Measurements from ENCODE around the gene NGEF. TPM values are rescaled to one million over a fixed set of nuclear protein-coding genes. Genes with fewer than 3 reads are reported as not detected.
A peak's percentile ranks its signal among the peaks of the same experiment; 100 is the strongest.

Gene NGEF
- total RNA-seq, 1 experiment from 2014 or later = 71.3 TPM

- Histone ChIP-seq H3K36me3 (ENCODE audit: low read depth, low read length) (peaks cover 29% of the 10 kb centered on the region), H3K4me3 (ENCODE audit: low read length) (no peak overlapping the region), H3K27ac (ENCODE audit: low read length) (no peak overlapping the region), H3K27me3 (ENCODE audit: low read length) (no peaks in the 10 kb centered on the region), H3K4me2 (ENCODE audit: low read length) (no peak overlapping the region), H3K9me2 (replicated peaks; ENCODE audit: low read length) (no peaks in the 10 kb centered on the region), H3F3A (ENCODE audit: low read length, unreplicated experiment) (no peaks in the 10 kb centered on the region), H4K20me1 (ENCODE audit: low read length) (no peaks in the 10 kb centered on the region), H3K79me2 (ENCODE audit: low read length) (no peaks in the 10 kb centered on the region), H2AFZ (ENCODE audit: low read length) (no peak overlapping the region), H3K4me1 (ENCODE audit: insufficient read depth, low read length) (peaks cover 6% of the 10 kb centered on the region), H3K9ac (ENCODE audit: low read length) (no peak overlapping the region), H3K9me3 (ENCODE audit: low read length) (no peaks in the 10 kb centered on the region)
- ChIA-PET POLR2A (ENCODE audit: unreplicated experiment) (no interaction called here), CTCF (no interaction called here)
- BruUV-seq (replicated peaks) = no TSS peak
- ATAC-seq = no peak
- intact Hi-C loops (cut with micrococcal nuclease) = no loop called here
- no peak for DNase-seq
- TF ChIP-seq EZH2 (IDR thresholded peaks at IDR 0.05; ENCODE audit: low read length, unreplicated experiment) (no peak), CTCF (conservative IDR thresholded peaks at IDR 0.05; ENCODE audit: low read depth, low read length) (no peak), EZH2phosphoT487 (IDR thresholded peaks at IDR 0.05; ENCODE audit: borderline replicate concordance, low read length) (no peak)
Measured at GRCh38 chr2:232861353-232861752, 151.7 kb downstream of the NGEF start.

DNA sequence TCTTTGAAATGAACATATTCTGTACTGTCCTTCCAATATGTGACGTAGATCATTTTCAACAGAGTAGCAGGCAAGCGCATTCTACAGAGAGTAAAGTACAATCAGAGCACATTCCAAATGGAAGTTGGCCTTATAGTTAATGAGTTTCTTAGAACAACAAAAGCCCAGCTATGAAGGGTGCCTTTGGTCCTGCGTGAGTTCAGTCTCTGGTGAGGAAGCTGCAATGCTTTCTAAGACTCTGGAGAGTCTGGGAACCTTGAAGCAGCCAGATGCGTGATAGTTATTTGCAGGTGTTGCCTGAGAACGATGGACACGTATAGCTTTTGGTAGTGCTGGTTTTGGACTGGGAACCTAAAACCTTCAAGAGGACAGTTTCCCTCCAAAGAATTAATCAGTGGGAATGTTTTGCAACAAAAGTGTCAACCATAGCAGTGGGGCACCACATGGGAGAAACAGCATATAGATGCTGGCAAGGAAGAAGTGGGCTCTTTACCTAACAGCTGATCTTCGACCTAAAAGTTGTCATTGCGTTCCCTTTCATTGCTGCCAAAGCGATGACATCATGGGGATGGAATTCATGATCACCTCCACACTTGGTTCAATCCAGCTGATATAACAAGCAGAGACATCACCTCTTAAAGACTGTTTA lies 152.3 kb downstream of the NGEF start:
- Histone ChIP-seq H3K9me2 (replicated peaks; ENCODE audit: low read length) (no peaks in the 10 kb centered on the region), H3K36me3 (ENCODE audit: low read depth, low read length) (peaks cover 31% of the 10 kb centered on the region), H2AFZ (ENCODE audit: low read length) (no peak overlapping the region), H3K9me3 (ENCODE audit: low read length) (no peaks in the 10 kb centered on the region), H3K27ac (ENCODE audit: low read length) (no peak overlapping the region), H3K4me2 (ENCODE audit: low read length) (no peak overlapping the region), H3K9ac (ENCODE audit: low read length) (no peak overlapping the region), H4K20me1 (ENCODE audit: low read length) (no peaks in the 10 kb centered on the region), H3K4me1 (ENCODE audit: insufficient read depth, low read length) (peaks cover 11% of the 10 kb centered on the region), H3K27me3 (ENCODE audit: low read length) (no peaks in the 10 kb centered on the region), H3K79me2 (ENCODE audit: low read length) (no peaks in the 10 kb centered on the region), H3F3A (ENCODE audit: low read length, unreplicated experiment) (no peaks in the 10 kb centered on the region), H3K4me3 (ENCODE audit: low read length) (no peak overlapping the region)
- CTCF ChIA-PET = no interaction called here
- ATAC-seq (no peak), DNase-seq (peak; percentile 25)
- TF ChIP-seq CTCF (conservative IDR thresholded peaks at IDR 0.05; ENCODE audit: low read depth, low read length) (no peak), EZH2 (IDR thresholded peaks at IDR 0.05; ENCODE audit: low read length, unreplicated experiment) (no peak), EZH2phosphoT487 (IDR thresholded peaks at IDR 0.05; ENCODE audit: borderline replicate concordance, low read length) (no peak)
- POLR2A ChIA-PET (ENCODE audit: unreplicated experiment) = no interaction called here
- no TSS peak for BruUV-seq (replicated peaks)
- intact Hi-C loops (cut with micrococcal nuclease) = no loop called here

- Histone ChIP-seq H3K36me3 (ENCODE audit: low read depth, low read length) (peaks cover 38% of the 10 kb centered on the region), H3K9me3 (ENCODE audit: low read length) (no peaks in the 10 kb centered on the region), H4K20me1 (ENCODE audit: low read length) (no peaks in the 10 kb centered on the region), H3K27me3 (ENCODE audit: low read length) (no peaks in the 10 kb centered on the region), H2AFZ (ENCODE audit: low read length) (no peak overlapping the region), H3F3A (ENCODE audit: low read length, unreplicated experiment) (no peaks in the 10 kb centered on the region), H3K27ac (ENCODE audit: low read length) (no peak overlapping the region), H3K4me3 (ENCODE audit: low read length) (no peak overlapping the region), H3K4me1 (ENCODE audit: insufficient read depth, low read length) (peaks cover 11% of the 10 kb centered on the region), H3K79me2 (ENCODE audit: low read length) (no peaks in the 10 kb centered on the region), H3K9ac (ENCODE audit: low read length) (no peak overlapping the region), H3K9me2 (replicated peaks; ENCODE audit: low read length) (no peaks in the 10 kb centered on the region), H3K4me2 (ENCODE audit: low read length) (no peak overlapping the region)
- ATAC-seq = no peak
- no peak for DNase-seq
- POLR2A ChIA-PET (ENCODE audit: unreplicated experiment) = no interaction called here
- intact Hi-C loops (cut with micrococcal nuclease) = no loop called here
- TF ChIP-seq CTCF (conservative IDR thresholded peaks at IDR 0.05; ENCODE audit: low read depth, low read length) = no peak
- no peak for TF ChIP-seq EZH2 (IDR thresholded peaks at IDR 0.05; ENCODE audit: low read length, unreplicated experiment)
- no peak for TF ChIP-seq EZH2phosphoT487 (IDR thresholded peaks at IDR 0.05; ENCODE audit: borderline replicate concordance, low read length)
- no TSS peak for BruUV-seq (replicated peaks)
- CTCF ChIA-PET = no interaction called here
Measured at GRCh38 chr2:232859385-232859916, 153.6 kb downstream of the NGEF start.
